Vagina (tissue), 2 donors: ENCODE data around the gene LOC128125822.

ENCODE experiments used
- POLR2A ChIP-seq, 2 donors: fragments of 450-650 bp; IDR thresholded peaks; one replicate each; pipeline ENCODE4 v1.6.1; 2017; ENCODE audit warnings: antibody characterized with exemption in 2 of 2, mild to moderate bottlenecking in 2 of 2, moderate library complexity in 2 of 2
- TF ChIP-seq, protein P1 (sequence below), 3 experiments: fragments of 450-650 bp in 2 of 3; fragments of 200-600 bp in 1 of 3; sonication (generic) in 1 of 3; IDR thresholded peaks; one replicate each; pipeline ENCODE4 v1.5.1; 2017 to 2019; ENCODE audit warnings: antibody characterized with exemption in 3 of 3, mild to moderate bottlenecking in 2 of 3, moderate library complexity in 2 of 3

DNA sequence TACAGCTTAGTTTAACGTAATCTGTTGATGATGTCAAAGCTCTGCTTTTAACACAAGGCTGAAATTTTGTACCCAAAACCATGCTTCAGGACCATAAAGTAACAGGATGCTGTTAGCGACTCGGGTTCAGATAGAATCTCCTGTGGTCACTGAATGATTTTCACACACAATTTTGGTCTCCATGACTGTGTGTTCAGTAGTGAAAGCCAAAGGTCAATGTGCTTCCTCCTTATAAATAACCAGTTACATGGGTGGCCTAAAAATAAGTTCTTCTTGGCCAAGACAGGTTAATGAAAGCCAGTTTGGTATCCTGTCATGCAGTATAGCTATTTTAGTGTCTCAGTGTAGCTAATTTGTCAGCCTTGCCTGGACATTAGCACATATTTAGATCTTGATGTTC is 19.1 kb upstream of the LOC128125822 start:
- no peak for TF ChIP-seq POLR2A (IDR thresholded peaks at IDR 0.05)
- TF ChIP-seq, protein P1, sequence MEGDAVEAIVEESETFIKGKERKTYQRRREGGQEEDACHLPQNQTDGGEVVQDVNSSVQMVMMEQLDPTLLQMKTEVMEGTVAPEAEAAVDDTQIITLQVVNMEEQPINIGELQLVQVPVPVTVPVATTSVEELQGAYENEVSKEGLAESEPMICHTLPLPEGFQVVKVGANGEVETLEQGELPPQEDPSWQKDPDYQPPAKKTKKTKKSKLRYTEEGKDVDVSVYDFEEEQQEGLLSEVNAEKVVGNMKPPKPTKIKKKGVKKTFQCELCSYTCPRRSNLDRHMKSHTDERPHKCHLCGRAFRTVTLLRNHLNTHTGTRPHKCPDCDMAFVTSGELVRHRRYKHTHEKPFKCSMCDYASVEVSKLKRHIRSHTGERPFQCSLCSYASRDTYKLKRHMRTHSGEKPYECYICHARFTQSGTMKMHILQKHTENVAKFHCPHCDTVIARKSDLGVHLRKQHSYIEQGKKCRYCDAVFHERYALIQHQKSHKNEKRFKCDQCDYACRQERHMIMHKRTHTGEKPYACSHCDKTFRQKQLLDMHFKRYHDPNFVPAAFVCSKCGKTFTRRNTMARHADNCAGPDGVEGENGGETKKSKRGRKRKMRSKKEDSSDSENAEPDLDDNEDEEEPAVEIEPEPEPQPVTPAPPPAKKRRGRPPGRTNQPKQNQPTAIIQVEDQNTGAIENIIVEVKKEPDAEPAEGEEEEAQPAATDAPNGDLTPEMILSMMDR (IDR thresholded peaks at IDR 0.05), result no peak
